Ramos (cell line): Measurements from ENCODE around the gene SLC38A4.

Experiments
- in situ Hi-C: fragments of 300-500 bp; cut with MboI; formaldehyde crosslinking; loops from one replicate; pipeline ENCODE4 v1.14.3; 2022; ENCODE audit warnings: low sequenced_read_pairs; ENCODE audit not compliant: unreplicated experiment

Gene SLC38A4

GRCh38 chr12:46818642-46819041 lies 7.2 kb downstream of the SLC38A4 start:
- in situ Hi-C loops = no loop called here

GRCh38 chr12:46815809-46816208 lies 10.0 kb downstream of the SLC38A4 start:
- in situ Hi-C loops = no loop called here

- in situ Hi-C loops = no loop called here
These were observed 11.7 kb downstream of the SLC38A4 start for GRCh38 chr12:46814143-46814542.

- in situ Hi-C loops = no loop called here
These were observed 14.6 kb downstream of the SLC38A4 start for GRCh38 chr12:46811185-46811584.

GRCh38 chr12:46808955-46809697 lies 16.7 kb downstream of the SLC38A4 start:
- in situ Hi-C loops = no loop called here

GRCh38 chr12:46808317-46808716 lies 17.5 kb downstream of the SLC38A4 start:
- in situ Hi-C loops = no loop called here

- in situ Hi-C loops = no loop called here
These were observed 21.7 kb downstream of the SLC38A4 start for GRCh38 chr12:46804054-46804453.

GRCh38 chr12:46803517-46803916 lies 22.3 kb downstream of the SLC38A4 start:
- in situ Hi-C loops = no loop called here

- in situ Hi-C loops = no loop called here
These were observed 24.5 kb downstream of the SLC38A4 start for GRCh38 chr12:46801293-46801692.

GRCh38 chr12:46800160-46800559 lies 25.6 kb downstream of the SLC38A4 start:
- in situ Hi-C loops = no loop called here

GRCh38 chr12:46798648-46799047 lies 27.1 kb downstream of the SLC38A4 start:
- in situ Hi-C loops = no loop called here

- in situ Hi-C loops = no loop called here
These were observed 27.7 kb downstream of the SLC38A4 start for GRCh38 chr12:46798056-46798455.

- in situ Hi-C loops = no loop called here
These were observed 29.8 kb downstream of the SLC38A4 start for GRCh38 chr12:46795988-46796387.

GRCh38 chr12:46794593-46795190 lies 31.1 kb downstream of the SLC38A4 start:
- in situ Hi-C loops = no loop called here

- in situ Hi-C loops = no loop called here
These were observed 32.9 kb downstream of the SLC38A4 start for GRCh38 chr12:46792925-46793324.

GRCh38 chr12:46790066-46790465 lies 35.7 kb downstream of the SLC38A4 start:
- in situ Hi-C loops = no loop called here

- in situ Hi-C loops = no loop called here
These were observed 37.5 kb downstream of the SLC38A4 start for GRCh38 chr12:46788072-46788887.

GRCh38 chr12:46787496-46788055 lies 38.2 kb downstream of the SLC38A4 start:
- in situ Hi-C loops = no loop called here

GRCh38 chr12:46786774-46787173 lies 39.0 kb downstream of the SLC38A4 start:
- in situ Hi-C loops = no loop called here

- in situ Hi-C loops = no loop called here
These were observed 40.4 kb downstream of the SLC38A4 start for GRCh38 chr12:46785382-46785781.

- in situ Hi-C loops = no loop called here
These were observed 41.9 kb downstream of the SLC38A4 start for GRCh38 chr12:46783871-46784270.
